Astrocyte of the hippocampus (primary cell): ENCODE measurements around the gene SLC39A8.
"Not testable (repeated sequence)": the region's sequence is repeated elsewhere in the genome, so short reads cannot be mapped to it uniquely, and the experiment has no call there.

Experiments used
- DNase-seq: peaks from one replicate; pipeline ENCODE4 v3.0.0; 2011; ENCODE audit warnings: low read depth, low spot score

The SLC39A8 gene

GRCh38 chr4:102344954-102345794 is at the start of gene SLC39A8:
TSS of gene SLC39A8 (minus strand) at chr4:102345482. CDS start at chr4:102344662, 820 bp downstream.
- DNase-seq = peak; percentile 94

DNA sequence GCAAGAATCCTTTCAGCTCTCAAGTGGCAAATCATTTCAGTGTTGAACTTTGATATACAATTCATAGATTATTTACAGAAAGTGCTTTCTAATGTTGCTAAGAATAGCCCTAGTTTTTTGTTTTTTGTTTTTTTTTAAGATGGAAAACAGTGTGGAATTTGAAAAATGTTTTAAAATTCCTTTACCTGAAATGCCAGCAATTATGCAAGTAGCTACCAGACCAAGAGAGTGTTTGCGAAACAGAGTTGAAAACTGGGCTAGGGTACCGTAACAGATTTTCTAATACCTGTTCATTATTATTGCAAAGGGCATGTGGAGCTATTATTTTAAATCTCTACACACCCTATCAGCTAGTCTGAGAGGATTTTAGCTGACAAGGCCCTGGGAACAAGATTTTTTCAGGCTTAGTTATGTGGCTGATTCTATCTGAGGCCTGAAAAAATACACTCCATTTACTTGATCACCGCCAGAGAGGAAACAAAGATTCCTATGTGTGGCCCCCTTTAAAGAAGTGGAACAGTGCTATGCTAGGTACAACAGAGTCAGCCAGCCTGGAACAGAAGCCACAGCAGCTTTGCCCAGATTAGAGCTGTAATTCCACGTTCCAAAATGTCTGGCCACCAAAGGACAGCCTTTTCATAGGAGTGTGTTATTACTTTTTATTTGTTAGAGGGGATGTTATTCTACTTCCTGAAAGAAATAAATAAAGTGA is 46.9 kb upstream of the SLC39A8 start:
- DNase-seq = peak; percentile 10

- DNase-seq = peak; percentile 56
These were observed 45.2 kb upstream of the SLC39A8 start for GRCh38 chr4:102390438-102390837.

- peak; percentile 16 for DNase-seq
These were observed 43.3 kb upstream of the SLC39A8 start for GRCh38 chr4:102388611-102389010.

- DNase-seq = no peak
These were observed 42.4 kb upstream of the SLC39A8 start for GRCh38 chr4:102387552-102388150.

DNA sequence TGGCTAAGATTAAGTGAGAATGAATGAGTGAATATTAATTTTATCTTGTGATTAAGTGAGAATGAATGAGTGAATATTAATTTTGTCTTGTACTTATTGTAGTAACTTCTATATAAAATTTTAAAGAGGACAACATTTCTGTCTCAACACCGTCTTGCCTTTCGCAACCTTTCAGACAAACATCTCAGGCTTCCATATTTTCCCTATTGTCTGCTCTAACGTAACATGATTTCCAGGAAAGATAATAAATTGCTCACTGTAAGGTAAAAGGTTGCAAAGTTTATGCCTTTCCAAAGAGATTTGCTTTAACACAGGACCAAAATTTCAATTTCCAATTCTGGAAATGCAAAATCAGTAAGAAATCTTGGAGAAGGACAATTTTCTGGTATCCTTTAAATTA is 41.7 kb upstream of the SLC39A8 start:
- no peak for DNase-seq

- DNase-seq = not testable (repeated sequence)
These were observed 35.0 kb upstream of the SLC39A8 start for GRCh38 chr4:102380253-102380652.

DNA sequence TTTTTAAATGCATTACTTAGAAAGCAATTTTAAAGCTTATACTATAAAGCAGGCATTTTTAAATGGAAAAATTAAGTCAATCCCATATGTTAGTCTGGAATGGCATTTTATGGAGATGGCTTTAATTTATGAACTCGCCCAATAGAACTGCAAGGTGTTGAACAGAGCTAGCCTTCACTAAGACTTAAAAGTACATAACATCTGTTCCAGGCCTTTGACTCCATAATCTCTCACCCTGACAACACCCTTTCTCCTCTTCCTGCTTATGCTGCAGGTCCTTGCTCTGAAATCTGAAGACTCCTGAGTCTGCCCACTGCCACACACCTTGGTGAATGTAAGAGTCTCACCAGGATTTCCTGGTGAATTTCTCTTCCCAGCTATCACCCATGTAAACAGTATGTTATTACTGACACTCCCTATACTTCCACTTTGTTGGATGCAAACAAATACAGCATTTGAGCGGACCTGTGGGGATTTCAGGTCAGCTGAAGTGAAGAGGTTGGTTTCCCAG is 17.7 kb upstream of the SLC39A8 start:
- DNase-seq = no peak

GRCh38 chr4:102358128-102358527 is 12.8 kb upstream of the SLC39A8 start:
- no peak for DNase-seq

GRCh38 chr4:102357637-102358036 is 12.4 kb upstream of the SLC39A8 start:
- DNase-seq = not testable (repeated sequence)

- no peak for DNase-seq
These were observed 11.4 kb upstream of the SLC39A8 start for GRCh38 chr4:102356562-102357202.

DNA sequence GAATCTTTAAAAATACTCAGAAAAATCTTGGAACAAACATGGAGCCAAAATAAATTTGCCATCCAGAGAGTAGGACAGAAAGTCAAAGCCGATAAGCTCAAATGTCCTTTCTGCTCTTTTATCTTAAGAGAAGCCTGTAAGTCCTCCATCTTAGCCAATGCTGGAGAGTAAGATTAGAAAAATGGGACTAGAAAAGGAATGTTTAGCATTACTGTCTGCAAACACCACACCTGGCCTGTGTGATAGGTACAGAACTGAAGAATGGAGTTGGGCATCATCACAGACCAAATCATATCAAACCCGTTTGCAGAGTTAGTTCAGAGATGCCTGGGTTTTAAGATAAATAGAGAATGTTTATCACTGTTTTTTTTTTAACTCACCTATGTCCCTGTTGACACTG is 10.5 kb upstream of the SLC39A8 start:
- DNase-seq = no peak

GRCh38 chr4:102354671-102355454 is 9.6 kb upstream of the SLC39A8 start:
- DNase-seq = no peak

DNA sequence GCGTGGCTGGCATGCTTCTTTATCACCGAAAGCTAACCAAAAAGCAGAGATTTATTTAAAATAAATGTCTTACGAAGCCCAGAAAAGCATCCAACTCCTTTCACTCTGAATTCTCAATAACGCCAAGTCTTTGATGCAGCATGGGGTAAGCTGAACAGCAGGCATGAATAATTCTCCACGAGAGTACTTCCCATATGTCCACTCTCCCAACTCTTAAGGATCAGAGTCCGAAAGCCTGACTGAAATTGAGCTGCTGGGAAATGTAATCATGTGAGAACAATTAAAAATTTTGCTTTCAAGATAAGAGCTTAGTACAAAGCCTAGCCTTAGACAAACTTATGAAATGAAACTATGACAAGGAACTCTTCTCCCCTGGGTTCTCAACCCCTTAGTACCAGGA is 7.5 kb upstream of the SLC39A8 start:
- DNase-seq = no peak

DNA sequence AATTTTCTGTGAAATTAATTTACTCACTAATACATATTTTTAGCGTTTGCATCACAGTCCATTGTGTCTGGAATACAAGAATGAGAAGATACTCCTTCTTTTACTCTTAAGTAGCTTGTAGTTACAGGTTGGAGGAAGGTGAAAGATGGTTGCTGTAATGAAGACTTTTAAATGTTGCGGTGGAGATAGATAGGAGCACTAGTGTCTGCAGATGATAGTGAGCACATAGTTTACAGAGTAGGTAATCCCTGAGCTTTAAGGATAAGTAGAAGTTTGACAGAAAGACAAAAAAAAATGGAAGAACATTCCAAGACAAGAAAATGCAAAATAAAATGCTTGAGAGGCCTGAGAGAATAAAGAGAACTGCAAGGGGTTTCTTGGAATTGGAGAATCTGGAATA is 5.4 kb upstream of the SLC39A8 start:
- DNase-seq = no peak

GRCh38 chr4:102348701-102349100 is 3.4 kb upstream of the SLC39A8 start:
- DNase-seq = no peak

DNA sequence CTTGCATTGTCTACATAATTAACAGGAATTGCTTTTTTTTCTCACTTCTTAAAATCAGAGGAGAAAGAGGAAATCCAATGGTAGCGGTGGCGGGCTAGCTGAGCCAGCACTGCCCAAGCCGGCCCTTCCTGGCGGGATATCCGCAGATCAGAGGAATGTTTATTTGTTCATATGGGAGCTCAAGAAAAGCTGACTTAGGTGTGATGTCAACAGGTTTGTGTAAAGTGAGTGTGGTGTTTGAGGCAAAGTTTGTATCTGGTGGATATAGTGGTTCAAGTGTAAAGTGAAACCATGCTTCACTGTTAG is 466 bp upstream of the SLC39A8 start:
- DNase-seq = no peak

- DNase-seq = peak; percentile 81
These were observed 745 bp downstream of the SLC39A8 start for GRCh38 chr4:102344520-102344953.

DNA sequence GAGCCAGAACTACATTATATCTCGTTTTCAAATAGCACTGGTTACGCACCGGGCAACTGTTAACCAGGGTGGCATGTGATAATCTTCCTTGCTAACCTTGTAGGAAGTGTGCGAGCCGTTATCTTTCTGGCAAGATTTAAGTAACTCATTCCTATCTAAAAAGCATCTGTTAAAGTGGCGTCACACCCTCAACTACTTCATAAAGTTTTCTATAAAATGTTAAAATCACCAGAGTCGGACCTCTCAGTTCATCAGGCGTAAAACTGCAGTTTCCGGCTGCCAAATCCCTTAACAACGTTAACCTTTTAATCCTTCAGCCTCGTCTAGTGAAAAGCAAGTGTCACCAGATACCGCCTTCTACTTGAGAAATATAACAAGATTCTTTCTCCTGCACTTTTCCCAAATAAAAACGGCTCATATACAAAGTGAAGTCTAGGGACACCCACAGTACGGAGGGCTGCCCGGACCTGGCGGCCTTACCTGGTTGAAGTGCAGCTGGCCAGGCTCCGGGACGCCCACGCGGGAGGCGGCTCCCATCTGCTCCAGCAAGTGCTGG is 1.2 kb downstream of the SLC39A8 start:
- no peak for DNase-seq

- DNase-seq = no peak
These were observed 2.7 kb downstream of the SLC39A8 start for GRCh38 chr4:102342404-102343074.
